ENCODE data around the gene SLC1A1. TPM values are rescaled to one million over a fixed set of nuclear protein-coding genes. Genes with fewer than 3 reads are reported as not detected.

The SLC1A1 gene
- total RNA-seq, 3 donors from 2014 or later, result 0.05 to 0.33 TPM; not detected in 1

- ATAC-seq, result no peak
- peaks cover 4% of the 10 kb centered on the region for H3K9me3 Mint-ChIP-seq
- H3K36me3 Mint-ChIP-seq (ENCODE audit: insufficient read depth), result no peaks in the 10 kb centered on the region
- no peak for DNase-seq
- H3K4me1 Mint-ChIP-seq (ENCODE audit: low read depth), result peaks cover 19% of the 10 kb centered on the region
- H3K4me3 Mint-ChIP-seq, result no peak overlapping the region
- peaks cover 4% of the 10 kb centered on the region for H3K27me3 Mint-ChIP-seq (ENCODE audit: low read depth)
These were observed 77.3 kb downstream of the SLC1A1 start for GRCh38 chr9:4567601-4568000.

GRCh38 chr9:4569101-4569500 lies 78.8 kb downstream of the SLC1A1 start:
- DNase-seq (no peak), ATAC-seq (no peak)
- Mint-ChIP-seq H3K4me3 (no peak overlapping the region), H3K9me3 (peaks cover 4% of the 10 kb centered on the region), H3K27me3 (ENCODE audit: low read depth) (no peaks in the 10 kb centered on the region), H3K36me3 (ENCODE audit: insufficient read depth) (no peaks in the 10 kb centered on the region), H3K4me1 (ENCODE audit: low read depth) (peaks cover 17% of the 10 kb centered on the region)

- H3K9me3 Mint-ChIP-seq, result no peaks in the 10 kb centered on the region
- no peaks in the 10 kb centered on the region for H3K36me3 Mint-ChIP-seq (ENCODE audit: insufficient read depth)
- peak; percentile 6 for DNase-seq
- peaks cover 27% of the 10 kb centered on the region for H3K4me1 Mint-ChIP-seq (ENCODE audit: low read depth)
- peak in 1 of 2 donors; percentile 38 for ATAC-seq
- peak overlapping the region; percentile 11 for H3K4me3 Mint-ChIP-seq
- H3K27me3 Mint-ChIP-seq (ENCODE audit: low read depth), result no peaks in the 10 kb centered on the region
These were observed 82.0 kb downstream of the SLC1A1 start for GRCh38 chr9:4572184-4572826.

GRCh38 chr9:4573176-4573575 lies 82.9 kb downstream of the SLC1A1 start:
- H3K27me3 Mint-ChIP-seq (ENCODE audit: low read depth), result no peaks in the 10 kb centered on the region
- H3K4me3 Mint-ChIP-seq, result no peak overlapping the region
- H3K36me3 Mint-ChIP-seq (ENCODE audit: insufficient read depth), result no peaks in the 10 kb centered on the region
- no peaks in the 10 kb centered on the region for H3K9me3 Mint-ChIP-seq
- ATAC-seq (no peak), DNase-seq (no peak)
- peaks cover 27% of the 10 kb centered on the region for H3K4me1 Mint-ChIP-seq (ENCODE audit: low read depth)

GRCh38 chr9:4573634-4574389 lies 83.5 kb downstream of the SLC1A1 start:
- DNase-seq (no peak), ATAC-seq (no peak)
- no peak overlapping the region for H3K4me3 Mint-ChIP-seq
- H3K27me3 Mint-ChIP-seq (ENCODE audit: low read depth), result no peaks in the 10 kb centered on the region
- peaks cover 27% of the 10 kb centered on the region for H3K4me1 Mint-ChIP-seq (ENCODE audit: low read depth)
- H3K36me3 Mint-ChIP-seq (ENCODE audit: insufficient read depth), result no peaks in the 10 kb centered on the region
- H3K9me3 Mint-ChIP-seq, result no peaks in the 10 kb centered on the region

- no peaks in the 10 kb centered on the region for H3K36me3 Mint-ChIP-seq (ENCODE audit: insufficient read depth)
- ATAC-seq (peak in 1 of 2 donors; percentile 70), DNase-seq (no peak)
- no peak overlapping the region for H3K4me3 Mint-ChIP-seq
- H3K9me3 Mint-ChIP-seq, result no peaks in the 10 kb centered on the region
- no peaks in the 10 kb centered on the region for H3K27me3 Mint-ChIP-seq (ENCODE audit: low read depth)
- peaks cover 27% of the 10 kb centered on the region for H3K4me1 Mint-ChIP-seq (ENCODE audit: low read depth)
These were observed 84.5 kb downstream of the SLC1A1 start for GRCh38 chr9:4574657-4575243.

- H3K36me3 Mint-ChIP-seq (ENCODE audit: insufficient read depth), result no peaks in the 10 kb centered on the region
- H3K9me3 Mint-ChIP-seq, result no peaks in the 10 kb centered on the region
- no peak overlapping the region for H3K4me3 Mint-ChIP-seq
- no peaks in the 10 kb centered on the region for H3K27me3 Mint-ChIP-seq (ENCODE audit: low read depth)
- H3K4me1 Mint-ChIP-seq (ENCODE audit: low read depth), result peaks cover 27% of the 10 kb centered on the region
- DNase-seq (no peak), ATAC-seq (no peak)
These were observed 85.7 kb downstream of the SLC1A1 start for GRCh38 chr9:4575997-4576396.

- no peak for ATAC-seq
- H3K9me3 Mint-ChIP-seq, result no peaks in the 10 kb centered on the region
- DNase-seq, result no peak
- no peaks in the 10 kb centered on the region for H3K27me3 Mint-ChIP-seq (ENCODE audit: low read depth)
- H3K36me3 Mint-ChIP-seq (ENCODE audit: insufficient read depth), result no peaks in the 10 kb centered on the region
- H3K4me3 Mint-ChIP-seq, result no peak overlapping the region
- peaks cover 27% of the 10 kb centered on the region for H3K4me1 Mint-ChIP-seq (ENCODE audit: low read depth)
These were observed 86.2 kb downstream of the SLC1A1 start for GRCh38 chr9:4576448-4576847.

- no peak for DNase-seq
- Mint-ChIP-seq H3K36me3 (ENCODE audit: insufficient read depth) (no peaks in the 10 kb centered on the region), H3K4me3 (no peak overlapping the region), H3K9me3 (no peaks in the 10 kb centered on the region), H3K27me3 (ENCODE audit: low read depth) (no peaks in the 10 kb centered on the region), H3K4me1 (ENCODE audit: low read depth) (peaks cover 10% of the 10 kb centered on the region)
- ATAC-seq, result no peak
These were observed 88.7 kb downstream of the SLC1A1 start for GRCh38 chr9:4579001-4579400.

GRCh38 chr9:4581035-4581760 lies 90.9 kb downstream of the SLC1A1 start:
- Mint-ChIP-seq H3K9me3 (no peaks in the 10 kb centered on the region), H3K27me3 (ENCODE audit: low read depth) (no peaks in the 10 kb centered on the region), H3K4me3 (no peak overlapping the region), H3K4me1 (ENCODE audit: low read depth) (no peaks in the 10 kb centered on the region), H3K36me3 (ENCODE audit: insufficient read depth) (no peaks in the 10 kb centered on the region)
- ATAC-seq, result no peak
- DNase-seq, result no peak

- no peak for ATAC-seq
- H3K36me3 Mint-ChIP-seq (ENCODE audit: insufficient read depth), result no peaks in the 10 kb centered on the region
These were observed 91.7 kb downstream of the SLC1A1 start for GRCh38 chr9:4581861-4582565.

GRCh38 chr9:4583001-4583400 lies 92.7 kb downstream of the SLC1A1 start:
- Mint-ChIP-seq H3K27me3 (ENCODE audit: low read depth) (no peaks in the 10 kb centered on the region), H3K36me3 (ENCODE audit: insufficient read depth) (no peaks in the 10 kb centered on the region), H3K4me3 (no peak overlapping the region), H3K4me1 (ENCODE audit: low read depth) (no peaks in the 10 kb centered on the region), H3K9me3 (no peaks in the 10 kb centered on the region)
- DNase-seq (no peak), ATAC-seq (no peak)

More at GRCh38 chr9:4581861-4582565, 91.7 kb downstream of the SLC1A1 start:
- no peaks in the 10 kb centered on the region for H3K9me3 Mint-ChIP-seq
- no peaks in the 10 kb centered on the region for H3K27me3 Mint-ChIP-seq (ENCODE audit: low read depth)
- no peak for DNase-seq
- H3K4me3 Mint-ChIP-seq, result no peak overlapping the region
- H3K4me1 Mint-ChIP-seq (ENCODE audit: low read depth), result no peaks in the 10 kb centered on the region

- H3K4me1 Mint-ChIP-seq (ENCODE audit: low read depth), result no peaks in the 10 kb centered on the region
- no peak overlapping the region for H3K4me3 Mint-ChIP-seq
- ATAC-seq, result no peak
- no peaks in the 10 kb centered on the region for H3K36me3 Mint-ChIP-seq (ENCODE audit: insufficient read depth)
- DNase-seq, result no peak
- no peaks in the 10 kb centered on the region for H3K27me3 Mint-ChIP-seq (ENCODE audit: low read depth)
- H3K9me3 Mint-ChIP-seq, result no peaks in the 10 kb centered on the region
These were observed 94.4 kb downstream of the SLC1A1 start for GRCh38 chr9:4584636-4585035.

GRCh38 chr9:4585135-4585534 lies 94.9 kb downstream of the SLC1A1 start:
- H3K27me3 Mint-ChIP-seq (ENCODE audit: low read depth), result no peaks in the 10 kb centered on the region
- ATAC-seq (no peak), DNase-seq (no peak)

More at GRCh38 chr9:4585135-4585534, 94.9 kb downstream of the SLC1A1 start:
- Mint-ChIP-seq H3K9me3 (no peaks in the 10 kb centered on the region), H3K4me3 (no peak overlapping the region), H3K36me3 (ENCODE audit: insufficient read depth) (no peaks in the 10 kb centered on the region), H3K4me1 (ENCODE audit: low read depth) (no peaks in the 10 kb centered on the region)

Data from activated T-cell treated with anti-CD3 and anti-CD28 coated beads, Interleukin-2, amount 50 U/mL, for 4 hours (primary cell).